ENCODE measurements around the gene FAP.

Gene FAP, protein sequence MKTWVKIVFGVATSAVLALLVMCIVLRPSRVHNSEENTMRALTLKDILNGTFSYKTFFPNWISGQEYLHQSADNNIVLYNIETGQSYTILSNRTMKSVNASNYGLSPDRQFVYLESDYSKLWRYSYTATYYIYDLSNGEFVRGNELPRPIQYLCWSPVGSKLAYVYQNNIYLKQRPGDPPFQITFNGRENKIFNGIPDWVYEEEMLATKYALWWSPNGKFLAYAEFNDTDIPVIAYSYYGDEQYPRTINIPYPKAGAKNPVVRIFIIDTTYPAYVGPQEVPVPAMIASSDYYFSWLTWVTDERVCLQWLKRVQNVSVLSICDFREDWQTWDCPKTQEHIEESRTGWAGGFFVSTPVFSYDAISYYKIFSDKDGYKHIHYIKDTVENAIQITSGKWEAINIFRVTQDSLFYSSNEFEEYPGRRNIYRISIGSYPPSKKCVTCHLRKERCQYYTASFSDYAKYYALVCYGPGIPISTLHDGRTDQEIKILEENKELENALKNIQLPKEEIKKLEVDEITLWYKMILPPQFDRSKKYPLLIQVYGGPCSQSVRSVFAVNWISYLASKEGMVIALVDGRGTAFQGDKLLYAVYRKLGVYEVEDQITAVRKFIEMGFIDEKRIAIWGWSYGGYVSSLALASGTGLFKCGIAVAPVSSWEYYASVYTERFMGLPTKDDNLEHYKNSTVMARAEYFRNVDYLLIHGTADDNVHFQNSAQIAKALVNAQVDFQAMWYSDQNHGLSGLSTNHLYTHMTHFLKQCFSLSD

DNA sequence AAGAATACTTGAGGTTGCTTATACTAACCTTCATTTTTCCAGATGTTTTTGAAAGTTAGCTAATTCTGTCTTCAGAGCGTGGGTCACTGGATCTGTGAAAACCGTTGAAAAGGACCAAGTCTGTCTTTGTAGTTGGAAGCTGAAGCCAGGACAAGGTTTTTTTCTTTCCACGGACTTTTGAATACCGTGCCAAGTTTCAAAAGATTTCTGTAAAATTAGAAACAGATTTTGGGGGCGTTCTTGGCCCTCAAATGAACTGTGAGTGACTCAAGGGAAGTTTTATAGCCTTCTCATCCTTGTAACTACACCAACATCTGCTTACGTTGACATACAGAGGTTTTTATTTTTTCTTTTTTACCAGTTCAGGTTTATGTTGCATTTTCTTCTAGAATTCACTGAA lies at the start of gene FAP:
Gene FAP, minus strand, starts transcription at position 152 of the 400 bp plus-strand sequence. Its CDS starts 118 bp downstream, at position 34.
- no peak for TF ChIP-seq POLR2A (IDR thresholded peaks at IDR 0.05; ENCODE audit: low read depth, low read length)
- DNase-seq (ENCODE audit: insufficient read length, low spot score) (no peak), FAIRE-seq (peak; percentile 78)

DNA sequence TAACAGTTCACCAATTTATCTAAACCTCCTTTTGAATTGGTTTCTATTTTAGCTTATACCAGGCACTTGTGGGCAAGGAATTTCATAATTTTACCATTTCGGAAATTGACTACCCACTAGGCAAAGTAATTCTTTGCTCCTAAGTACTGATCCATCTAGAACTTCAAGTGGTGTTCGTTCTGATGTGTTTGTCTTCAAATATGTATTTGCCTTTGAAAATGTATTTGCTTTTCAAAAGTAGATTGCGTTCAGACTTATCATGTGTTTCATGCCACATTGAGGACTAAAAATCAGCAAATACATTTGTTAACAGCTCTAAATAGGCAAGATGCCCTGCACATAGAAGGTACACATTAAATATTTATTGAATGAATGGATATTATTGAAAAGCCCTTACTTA lies 48.5 kb upstream of the FAP start:
- no peak for TF ChIP-seq POLR2A (IDR thresholded peaks at IDR 0.05; ENCODE audit: low read depth, low read length)
- FAIRE-seq (no peak), DNase-seq (ENCODE audit: insufficient read length, low spot score) (no peak)

DNA sequence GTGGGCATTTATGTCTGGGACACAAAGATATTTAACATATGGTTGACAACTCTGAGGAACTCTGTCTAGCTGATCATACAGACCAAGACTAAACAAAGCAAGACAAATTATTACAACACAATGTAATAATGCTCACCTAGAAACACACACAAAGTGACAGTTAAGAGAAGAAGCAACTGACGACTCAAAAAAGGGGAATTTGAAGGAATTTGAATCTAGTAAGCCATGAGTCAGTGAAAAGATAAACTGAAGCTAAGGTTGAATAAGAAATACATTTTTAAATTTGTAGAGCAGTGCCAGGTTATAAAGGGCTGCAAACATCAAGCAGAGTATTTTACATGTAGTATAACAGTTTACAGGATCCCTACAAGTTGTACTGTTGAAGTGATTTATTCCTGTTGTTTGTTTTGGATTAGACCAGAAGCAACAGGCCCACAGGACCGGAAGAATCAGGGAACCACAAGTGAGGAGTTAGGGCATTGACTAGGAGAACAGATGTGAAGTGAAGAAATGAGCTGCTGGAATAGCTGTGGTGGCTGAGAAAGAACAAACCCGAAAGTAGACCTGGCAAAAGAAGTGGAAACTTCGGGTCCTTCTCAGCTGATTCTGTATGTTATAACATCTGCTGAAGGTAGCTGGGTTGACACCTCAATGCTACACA lies 39.6 kb upstream of the FAP start:
- FAIRE-seq (no peak), DNase-seq (ENCODE audit: insufficient read length, low spot score) (no peak)
- TF ChIP-seq POLR2A (IDR thresholded peaks at IDR 0.05; ENCODE audit: low read depth, low read length): no peak

DNA sequence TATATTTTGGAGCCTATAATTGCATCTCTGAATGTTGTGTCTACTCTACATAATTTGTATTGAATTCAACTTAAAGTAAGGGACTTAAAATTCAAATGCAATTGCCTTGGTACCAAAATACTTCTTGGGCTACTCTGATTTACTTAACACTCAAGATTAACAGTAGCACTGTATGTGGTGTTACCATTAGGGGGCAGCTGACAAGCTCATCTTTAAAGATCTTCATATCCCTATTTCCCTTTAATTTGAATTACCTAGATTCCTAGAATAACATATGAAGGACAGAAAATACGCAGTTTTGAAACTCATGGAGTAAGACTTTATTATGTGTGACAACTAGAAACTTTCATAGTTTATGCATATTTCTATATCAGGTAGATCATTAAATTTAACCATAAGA lies 37.4 kb upstream of the FAP start:
- no peak for DNase-seq (ENCODE audit: insufficient read length, low spot score)
- TF ChIP-seq POLR2A (IDR thresholded peaks at IDR 0.05; ENCODE audit: low read depth, low read length): no peak
- FAIRE-seq: no peak

DNA sequence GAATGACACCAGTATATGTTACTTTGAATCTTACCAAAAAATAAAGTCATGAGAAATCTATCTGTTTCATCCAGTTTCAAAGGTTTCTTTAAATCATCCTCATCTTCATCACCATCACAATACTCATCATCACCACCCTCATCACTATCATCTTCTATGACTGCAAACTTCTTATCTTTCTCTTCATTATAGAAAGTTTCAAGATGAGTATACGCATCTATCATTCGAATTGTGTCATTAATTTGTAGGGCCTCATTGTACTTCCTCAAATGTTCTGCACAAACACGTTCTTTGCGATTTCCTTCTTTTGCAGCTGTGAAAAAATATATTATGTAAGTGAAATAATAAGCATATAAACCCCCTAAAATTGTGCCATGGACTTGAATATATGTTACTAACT lies 34.1 kb upstream of the FAP start:
- no peak for TF ChIP-seq POLR2A (IDR thresholded peaks at IDR 0.05; ENCODE audit: low read depth, low read length)
- FAIRE-seq: no peak
- no peak for DNase-seq (ENCODE audit: insufficient read length, low spot score)

DNA sequence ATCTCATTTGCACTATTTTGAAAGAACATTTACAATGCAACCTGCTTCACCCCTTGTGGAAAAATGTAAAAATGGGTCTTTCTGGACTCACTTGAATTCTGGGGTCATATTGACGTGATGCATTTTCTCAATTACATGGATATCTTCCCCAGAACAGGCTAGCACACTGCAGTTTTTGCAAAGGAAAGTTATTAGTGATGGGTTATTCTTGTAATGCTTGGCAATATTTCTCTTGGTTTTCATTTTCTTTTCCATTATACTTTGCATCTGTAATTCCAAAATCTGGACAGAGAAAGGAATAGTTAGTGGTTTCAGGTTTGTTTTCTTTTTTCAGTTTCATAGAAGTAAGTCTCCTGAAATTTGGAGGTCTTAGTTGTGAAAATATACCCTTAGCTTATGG lies 24.8 kb upstream of the FAP start:
- FAIRE-seq (no peak), DNase-seq (ENCODE audit: insufficient read length, low spot score) (no peak)
- no peak for TF ChIP-seq POLR2A (IDR thresholded peaks at IDR 0.05; ENCODE audit: low read depth, low read length)

DNA sequence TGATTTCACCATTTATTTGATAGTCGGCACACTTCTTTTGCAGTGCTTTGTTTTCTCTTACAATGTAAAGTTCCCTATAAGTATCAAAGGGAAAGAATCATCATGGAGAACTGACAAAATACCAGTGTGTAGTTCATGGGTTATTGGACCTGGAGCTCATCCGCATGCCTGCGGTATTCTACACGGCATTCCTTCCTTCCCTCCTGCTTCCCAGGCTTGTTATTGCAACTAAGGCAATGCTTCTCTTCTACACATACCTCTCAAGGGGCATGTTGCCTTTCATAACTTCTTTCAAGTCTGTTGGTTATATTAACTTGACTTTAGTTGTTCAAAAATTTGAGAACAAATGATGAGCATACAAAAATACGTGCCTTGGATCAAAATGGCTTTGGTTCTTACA lies 24.3 kb upstream of the FAP start:
- FAIRE-seq (peak; percentile 38), DNase-seq (ENCODE audit: insufficient read length, low spot score) (no peak)
- TF ChIP-seq POLR2A (IDR thresholded peaks at IDR 0.05; ENCODE audit: low read depth, low read length): no peak

DNA sequence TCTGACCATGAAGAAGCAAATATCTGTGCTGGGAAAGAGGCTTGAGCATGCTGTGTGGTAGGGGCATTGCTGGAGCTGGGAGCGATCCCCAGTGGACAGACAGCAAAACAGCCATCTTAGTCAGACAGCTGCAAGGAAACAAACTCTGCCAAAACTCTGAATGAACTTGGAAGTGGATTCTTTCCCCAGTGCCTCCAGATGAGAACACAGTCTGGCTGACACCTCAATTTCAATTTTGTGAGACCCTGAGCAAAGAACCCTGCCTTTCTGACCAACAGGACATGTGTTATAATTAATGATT lies 23.2 kb upstream of the FAP start:
- no peak for DNase-seq (ENCODE audit: insufficient read length, low spot score)
- no peak for FAIRE-seq
- TF ChIP-seq POLR2A (IDR thresholded peaks at IDR 0.05; ENCODE audit: low read depth, low read length): no peak

DNA sequence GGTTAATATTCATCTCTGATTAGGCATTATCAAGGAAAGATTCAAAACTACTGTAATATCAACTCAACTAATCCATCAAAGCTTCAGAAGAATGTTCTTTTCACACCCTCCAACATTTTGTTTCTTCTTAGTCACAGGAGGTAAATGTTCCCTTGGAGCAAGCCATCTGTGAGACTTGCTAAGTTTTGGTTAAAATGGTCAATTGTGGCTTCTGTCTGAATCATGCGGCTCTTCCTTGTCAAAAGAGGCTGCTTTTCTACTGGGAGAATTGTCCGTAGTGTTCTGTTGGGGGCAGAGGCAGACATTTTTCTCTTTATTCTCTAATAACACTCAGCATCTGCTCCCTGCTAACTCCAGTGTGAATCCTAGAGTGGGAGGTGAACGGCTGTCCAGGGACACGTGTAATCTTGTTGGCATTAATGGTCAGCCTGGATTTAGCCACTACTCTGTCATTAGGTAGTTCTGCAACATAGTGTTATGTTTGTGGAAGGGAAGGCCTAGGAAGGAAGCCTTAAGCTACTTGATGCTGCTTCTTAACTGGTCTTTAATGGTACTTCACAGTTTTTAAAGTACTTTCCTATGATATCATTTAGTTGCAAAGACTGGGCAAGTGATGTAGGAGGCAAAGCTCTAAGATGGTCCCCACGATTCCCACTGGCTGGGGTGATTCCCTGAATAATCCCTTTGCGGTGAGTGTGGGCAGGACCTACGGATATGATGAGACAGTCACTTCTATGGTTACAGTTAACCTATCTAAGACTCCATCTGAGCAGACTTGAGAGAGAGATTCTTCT lies 22.6 kb upstream of the FAP start:
- DNase-seq (ENCODE audit: insufficient read length, low spot score) (no peak), FAIRE-seq (peak; percentile 15)
- no peak for TF ChIP-seq POLR2A (IDR thresholded peaks at IDR 0.05; ENCODE audit: low read depth, low read length)

DNA sequence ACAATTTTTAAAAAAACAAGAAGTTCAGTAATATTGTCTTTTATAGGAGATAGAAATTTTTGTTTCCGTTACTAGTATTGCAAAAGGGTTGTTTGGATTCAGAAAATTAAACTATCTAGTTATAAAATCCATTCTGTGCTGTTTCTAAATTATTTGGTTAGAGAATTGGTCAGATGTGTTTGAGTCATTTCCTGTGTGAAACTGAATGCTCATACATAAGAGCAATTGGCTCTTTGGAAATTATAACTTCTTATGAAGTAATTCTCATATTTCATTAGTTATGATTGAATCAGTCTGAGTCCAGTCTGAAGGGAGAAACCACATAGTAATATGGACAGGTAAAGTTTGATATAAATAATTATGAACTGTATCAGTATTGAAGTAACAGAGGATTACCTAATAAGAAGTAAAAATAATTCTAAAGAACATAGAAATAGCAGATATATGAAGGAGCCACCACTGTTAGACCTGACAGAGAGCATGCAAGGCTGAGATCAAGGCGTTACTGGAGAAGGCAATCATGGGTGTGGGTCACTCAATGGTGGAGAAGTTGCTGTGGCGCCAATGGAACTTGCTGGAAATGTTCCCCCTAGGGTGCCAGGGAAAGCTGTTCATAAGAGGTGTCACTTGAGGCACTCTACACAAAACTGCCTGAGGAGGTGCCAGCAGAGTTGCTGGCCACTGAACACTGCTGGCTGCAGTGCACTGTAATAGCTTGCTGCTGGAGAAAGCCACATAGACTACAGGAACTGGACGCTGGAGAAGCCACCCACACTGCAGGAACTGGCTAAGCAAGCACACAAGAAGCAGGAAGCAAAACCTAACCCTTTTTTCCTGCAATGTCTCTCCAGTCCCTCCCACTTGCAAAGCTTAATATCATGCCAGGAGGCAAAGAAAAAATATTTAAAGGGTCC lies 18.0 kb upstream of the FAP start:
- DNase-seq (ENCODE audit: insufficient read length, low spot score): peak; percentile 34
- peak; percentile 93 for FAIRE-seq
- no peak for TF ChIP-seq POLR2A (IDR thresholded peaks at IDR 0.05; ENCODE audit: low read depth, low read length)

DNA sequence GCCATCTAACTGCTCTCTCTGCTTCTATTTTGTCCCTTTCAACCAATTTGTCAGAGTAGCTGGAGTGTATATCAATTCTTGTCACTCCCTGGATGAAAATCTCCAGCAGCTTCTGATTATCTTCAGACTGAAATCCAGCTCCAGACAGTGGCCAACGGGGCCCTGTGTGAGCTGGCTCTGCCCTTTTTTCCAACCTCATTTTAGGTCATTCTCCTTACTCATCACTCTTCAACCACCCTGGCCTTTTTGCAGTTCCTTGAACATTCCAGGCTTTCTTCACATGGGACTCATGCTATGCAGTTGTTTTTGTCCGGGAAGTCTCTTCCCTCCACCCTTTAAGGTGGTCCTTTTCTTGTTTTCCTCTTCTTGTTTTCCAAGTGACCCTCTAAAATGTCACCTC lies 15.4 kb upstream of the FAP start:
- no peak for TF ChIP-seq POLR2A (IDR thresholded peaks at IDR 0.05; ENCODE audit: low read depth, low read length)
- DNase-seq (ENCODE audit: insufficient read length, low spot score): no peak
- no peak for FAIRE-seq

DNA sequence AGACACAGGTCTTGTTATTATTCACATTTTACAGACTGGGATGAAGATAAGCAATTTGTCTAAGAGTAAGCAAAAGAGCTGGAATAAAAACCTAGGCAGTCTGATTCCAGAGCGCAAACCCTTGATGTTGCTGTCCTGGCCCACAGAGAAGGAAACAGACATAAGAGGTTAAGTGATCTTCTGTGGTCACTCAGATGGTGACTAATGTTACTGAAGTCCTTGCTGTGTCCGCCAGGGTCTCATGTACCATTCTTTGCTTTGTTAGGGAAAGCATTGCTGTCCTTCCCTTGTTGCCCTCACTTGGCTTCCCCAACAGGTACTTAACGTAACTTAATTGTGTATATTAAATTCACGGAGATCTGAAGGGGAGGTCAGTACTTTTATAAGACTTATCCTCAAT lies 14.9 kb upstream of the FAP start:
- no peak for TF ChIP-seq POLR2A (IDR thresholded peaks at IDR 0.05; ENCODE audit: low read depth, low read length)
- FAIRE-seq (no peak), DNase-seq (ENCODE audit: insufficient read length, low spot score) (no peak)

DNA sequence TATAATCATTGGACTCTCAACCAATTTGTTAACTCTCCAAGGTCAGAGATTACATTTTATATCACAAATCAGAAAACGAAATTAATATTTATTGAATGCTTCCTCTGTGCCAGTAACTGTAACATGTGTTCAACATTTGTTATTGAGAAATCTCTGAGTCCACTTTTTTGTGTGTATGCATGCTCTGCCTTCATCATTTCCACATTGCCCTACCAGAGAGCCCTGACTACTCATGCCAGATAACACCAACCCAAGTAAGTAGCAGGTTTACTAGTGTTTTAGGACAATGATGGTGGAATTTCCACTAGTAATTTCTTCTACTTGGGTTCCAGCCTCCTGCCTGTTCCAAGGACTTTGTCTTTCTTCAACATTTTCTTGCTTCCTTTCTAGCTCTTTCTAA lies 14.2 kb upstream of the FAP start:
- TF ChIP-seq POLR2A (IDR thresholded peaks at IDR 0.05; ENCODE audit: low read depth, low read length): no peak
- no peak for DNase-seq (ENCODE audit: insufficient read length, low spot score)
- no peak for FAIRE-seq

Measured in H54 (cell line).